ENCODE results near the gene ITGA6. TPM values are rescaled to one million over a fixed set of nuclear protein-coding genes. Genes with fewer than 3 reads are reported as not detected.

Gene ITGA6
- polyA plus RNA-seq, 2 of the 4 experiments (the other 2 are of a cell fraction): 25.7 to 27.7 TPM

DNA sequence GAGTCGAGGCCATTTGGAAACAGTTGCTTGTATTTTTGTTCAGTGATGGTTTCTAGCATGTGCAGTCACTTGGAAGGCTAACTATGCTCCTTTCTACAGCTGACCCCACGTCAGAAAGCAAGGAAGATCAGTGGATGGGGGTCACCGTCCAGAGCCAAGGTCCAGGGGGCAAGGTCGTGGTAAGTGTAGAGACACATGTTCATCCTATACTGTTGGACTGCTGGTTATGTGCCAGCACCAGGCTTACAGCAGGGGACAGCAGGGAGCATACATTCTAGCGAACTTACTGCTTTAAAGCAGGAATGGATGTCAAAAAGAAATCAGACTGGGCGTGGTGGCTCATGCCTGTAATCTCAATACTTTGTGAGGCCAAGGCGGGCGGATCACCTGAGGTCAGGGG is 40.0 kb downstream of the ITGA6 start:
- 84% methylated on average over 8 of the region's 8 CpGs for WGBS (ENCODE audit: missing lambda C conversion rate)
- FAIRE-seq: no peak
- Histone ChIP-seq H3K4me2 (no peak overlapping the region), H3K4me3 (no peak overlapping the region), H3K4me1 (peaks cover 8% of the 10 kb centered on the region; the same call in 2 of the 3 replicates), H3K27ac (no peak overlapping the region), H3K9me3 (no peaks in the 10 kb centered on the region)
- ChIA-PET CTCF (interaction anchor here (0.5 to 20.7 kb wide), 11 partner anchors 8 to 1863 kb away, joined by 3 to 654 read pairs (median 9); partner anchors contain the start of gene ITGA6), POLR2A (no interaction called here)
- TF ChIP-seq MAZ (IDR thresholded peaks at IDR 0.05; ENCODE audit: borderline replicate concordance, low read depth, low read length) (no peak), MYC (IDR thresholded peaks at IDR 0.05; ENCODE audit: borderline replicate concordance, low read length) (no peak), RFX5 (IDR thresholded peaks at IDR 0.05) (no peak), FOSB (CRISPR knock-in tag; IDR thresholded peaks at IDR 0.05) (no peak), TFCP2L1 (CRISPR knock-in tag; IDR thresholded peaks at IDR 0.05) (no peak), CEBPB (IDR thresholded peaks at IDR 0.05) (no peak), HOXB13 (CRISPR knock-in tag; IDR thresholded peaks at IDR 0.05; ENCODE audit: low read depth) (no peak), TP53 (CRISPR knock-in tag; IDR thresholded peaks at IDR 0.05) (no peak), BHLHE40 (IDR thresholded peaks at IDR 0.05; ENCODE audit: low read depth, low read length) (no peak), CHD4 (IDR thresholded peaks at IDR 0.05; ENCODE audit: borderline replicate concordance) (no peak), ZFP36 (IDR thresholded peaks at IDR 0.05; ENCODE audit: borderline replicate concordance, partially characterized antibody) (no peak), EP300 (IDR thresholded peaks at IDR 0.05) (no peak)
- TF ChIP-seq, protein P1, sequence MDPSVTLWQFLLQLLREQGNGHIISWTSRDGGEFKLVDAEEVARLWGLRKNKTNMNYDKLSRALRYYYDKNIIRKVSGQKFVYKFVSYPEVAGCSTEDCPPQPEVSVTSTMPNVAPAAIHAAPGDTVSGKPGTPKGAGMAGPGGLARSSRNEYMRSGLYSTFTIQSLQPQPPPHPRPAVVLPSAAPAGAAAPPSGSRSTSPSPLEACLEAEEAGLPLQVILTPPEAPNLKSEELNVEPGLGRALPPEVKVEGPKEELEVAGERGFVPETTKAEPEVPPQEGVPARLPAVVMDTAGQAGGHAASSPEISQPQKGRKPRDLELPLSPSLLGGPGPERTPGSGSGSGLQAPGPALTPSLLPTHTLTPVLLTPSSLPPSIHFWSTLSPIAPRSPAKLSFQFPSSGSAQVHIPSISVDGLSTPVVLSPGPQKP (IDR thresholded peaks at IDR 0.05; ENCODE audit: low read depth, low read length): no peak
- TF ChIP-seq, protein P2, sequence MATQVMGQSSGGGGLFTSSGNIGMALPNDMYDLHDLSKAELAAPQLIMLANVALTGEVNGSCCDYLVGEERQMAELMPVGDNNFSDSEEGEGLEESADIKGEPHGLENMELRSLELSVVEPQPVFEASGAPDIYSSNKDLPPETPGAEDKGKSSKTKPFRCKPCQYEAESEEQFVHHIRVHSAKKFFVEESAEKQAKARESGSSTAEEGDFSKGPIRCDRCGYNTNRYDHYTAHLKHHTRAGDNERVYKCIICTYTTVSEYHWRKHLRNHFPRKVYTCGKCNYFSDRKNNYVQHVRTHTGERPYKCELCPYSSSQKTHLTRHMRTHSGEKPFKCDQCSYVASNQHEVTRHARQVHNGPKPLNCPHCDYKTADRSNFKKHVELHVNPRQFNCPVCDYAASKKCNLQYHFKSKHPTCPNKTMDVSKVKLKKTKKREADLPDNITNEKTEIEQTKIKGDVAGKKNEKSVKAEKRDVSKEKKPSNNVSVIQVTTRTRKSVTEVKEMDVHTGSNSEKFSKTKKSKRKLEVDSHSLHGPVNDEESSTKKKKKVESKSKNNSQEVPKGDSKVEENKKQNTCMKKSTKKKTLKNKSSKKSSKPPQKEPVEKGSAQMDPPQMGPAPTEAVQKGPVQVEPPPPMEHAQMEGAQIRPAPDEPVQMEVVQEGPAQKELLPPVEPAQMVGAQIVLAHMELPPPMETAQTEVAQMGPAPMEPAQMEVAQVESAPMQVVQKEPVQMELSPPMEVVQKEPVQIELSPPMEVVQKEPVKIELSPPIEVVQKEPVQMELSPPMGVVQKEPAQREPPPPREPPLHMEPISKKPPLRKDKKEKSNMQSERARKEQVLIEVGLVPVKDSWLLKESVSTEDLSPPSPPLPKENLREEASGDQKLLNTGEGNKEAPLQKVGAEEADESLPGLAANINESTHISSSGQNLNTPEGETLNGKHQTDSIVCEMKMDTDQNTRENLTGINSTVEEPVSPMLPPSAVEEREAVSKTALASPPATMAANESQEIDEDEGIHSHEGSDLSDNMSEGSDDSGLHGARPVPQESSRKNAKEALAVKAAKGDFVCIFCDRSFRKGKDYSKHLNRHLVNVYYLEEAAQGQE (IDR thresholded peaks at IDR 0.05): no peak
- TF ChIP-seq, protein P3, sequence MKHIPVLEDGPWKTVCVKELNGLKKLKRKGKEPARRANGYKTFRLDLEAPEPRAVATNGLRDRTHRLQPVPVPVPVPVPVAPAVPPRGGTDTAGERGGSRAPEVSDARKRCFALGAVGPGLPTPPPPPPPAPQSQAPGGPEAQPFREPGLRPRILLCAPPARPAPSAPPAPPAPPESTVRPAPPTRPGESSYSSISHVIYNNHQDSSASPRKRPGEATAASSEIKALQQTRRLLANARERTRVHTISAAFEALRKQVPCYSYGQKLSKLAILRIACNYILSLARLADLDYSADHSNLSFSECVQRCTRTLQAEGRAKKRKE (CRISPR knock-in tag; IDR thresholded peaks at IDR 0.05; ENCODE audit: low read depth): no peak
- ATAC-seq: no peak
- peak in 1 of 2 experiments; percentile 13 for DNase-seq (ENCODE audit: low read depth in 1 of 2, low spot score in 1 of 2)

DNA sequence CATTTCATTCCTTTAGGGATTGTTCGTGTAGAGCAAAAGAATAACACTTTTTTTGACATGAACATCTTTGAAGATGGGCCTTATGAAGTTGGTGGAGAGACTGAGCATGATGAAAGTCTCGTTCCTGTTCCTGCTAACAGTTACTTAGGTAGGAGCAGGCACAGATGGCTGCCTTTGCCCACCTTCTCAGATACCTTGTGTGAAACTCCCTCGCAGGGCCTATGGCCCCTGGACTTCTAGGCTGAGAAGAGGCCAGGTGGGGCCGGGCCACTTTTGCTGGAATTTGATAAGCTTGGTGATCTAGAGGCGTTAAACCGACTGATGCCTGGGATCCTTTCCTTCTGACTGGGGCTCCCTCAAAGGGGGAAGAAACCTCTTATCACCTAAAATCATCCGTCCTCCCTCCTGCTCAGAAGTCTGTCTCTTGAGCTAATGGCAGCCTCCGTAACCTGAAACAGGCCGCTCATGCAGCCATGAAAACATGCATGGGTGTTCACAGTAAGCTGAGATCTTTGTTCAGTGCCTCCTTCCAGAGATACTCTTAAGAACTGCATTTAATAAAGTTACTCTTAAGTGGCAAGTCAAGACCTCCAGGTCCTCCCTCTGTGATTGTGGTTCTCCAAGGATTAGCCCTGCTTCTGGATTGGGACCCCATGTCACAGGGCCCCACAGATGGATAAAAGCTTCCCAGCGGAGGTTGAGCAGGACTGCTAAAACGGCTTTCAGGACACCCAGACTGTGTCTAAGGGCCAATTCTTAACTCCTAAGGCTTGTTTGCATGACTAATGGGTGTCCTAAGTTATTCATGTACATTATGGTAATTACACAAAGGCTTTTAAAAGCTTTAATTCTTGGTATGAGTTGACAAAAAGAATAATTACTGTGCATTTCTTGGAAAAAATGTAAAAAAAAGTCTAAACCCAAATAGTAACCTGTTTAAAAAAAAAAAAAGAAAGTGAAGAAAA is 43.9 kb downstream of the ITGA6 start:
- Histone ChIP-seq H3K4me1 (no peaks in the 10 kb centered on the region), H3K9me3 (no peaks in the 10 kb centered on the region), H3K4me2 (no peak overlapping the region), H3K27ac (no peak overlapping the region), H3K4me3 (no peak overlapping the region)
- DNase-seq (ENCODE audit: low read depth in 1 of 2, low spot score in 1 of 2): no peak
- 90% methylated on average over 11 of the region's 11 CpGs for WGBS (ENCODE audit: missing lambda C conversion rate)
- no peak for ATAC-seq
- no peak for TF ChIP-seq RCOR1 (IDR thresholded peaks at IDR 0.05; ENCODE audit: low read depth, low read length)
- TF ChIP-seq CBX8 (IDR thresholded peaks at IDR 0.05): no peak
- TF ChIP-seq EHF (CRISPR knock-in tag; IDR thresholded peaks at IDR 0.05): no peak
- no peak for TF ChIP-seq FOSB (CRISPR knock-in tag; IDR thresholded peaks at IDR 0.05)
- no peak for TF ChIP-seq JUN (IDR thresholded peaks at IDR 0.05)
- no peak for TF ChIP-seq RFX5 (IDR thresholded peaks at IDR 0.05)
- TF ChIP-seq CBX2 (IDR thresholded peaks at IDR 0.05; ENCODE audit: borderline replicate concordance, low read depth): no peak
- no peak for TF ChIP-seq NPAS2 (CRISPR knock-in tag; IDR thresholded peaks at IDR 0.05; ENCODE audit: borderline replicate concordance)
- no peak for TF ChIP-seq CHD4 (IDR thresholded peaks at IDR 0.05; ENCODE audit: borderline replicate concordance)
- POLR2A ChIA-PET: no interaction called here
- FAIRE-seq: no peak
- CTCF ChIA-PET: interaction anchor here (0.8 to 3.9 kb wide), 4 partner anchors 10 to 299 kb away, joined by 3 to 27 read pairs (median 14); no protein-coding TSS in a partner anchor

Data from A549 (cell line).